ENCODE measurements around the gene SPOCK1. TPM values are rescaled to one million over a fixed set of nuclear protein-coding genes. Genes with fewer than 3 reads are reported as not detected.

The SPOCK1 gene
- total and polyA plus RNA-seq, 4 donors, result 0.07 to 0.18 (median 0.17) TPM; not detected in 1

- TF ChIP-seq, protein P1, sequence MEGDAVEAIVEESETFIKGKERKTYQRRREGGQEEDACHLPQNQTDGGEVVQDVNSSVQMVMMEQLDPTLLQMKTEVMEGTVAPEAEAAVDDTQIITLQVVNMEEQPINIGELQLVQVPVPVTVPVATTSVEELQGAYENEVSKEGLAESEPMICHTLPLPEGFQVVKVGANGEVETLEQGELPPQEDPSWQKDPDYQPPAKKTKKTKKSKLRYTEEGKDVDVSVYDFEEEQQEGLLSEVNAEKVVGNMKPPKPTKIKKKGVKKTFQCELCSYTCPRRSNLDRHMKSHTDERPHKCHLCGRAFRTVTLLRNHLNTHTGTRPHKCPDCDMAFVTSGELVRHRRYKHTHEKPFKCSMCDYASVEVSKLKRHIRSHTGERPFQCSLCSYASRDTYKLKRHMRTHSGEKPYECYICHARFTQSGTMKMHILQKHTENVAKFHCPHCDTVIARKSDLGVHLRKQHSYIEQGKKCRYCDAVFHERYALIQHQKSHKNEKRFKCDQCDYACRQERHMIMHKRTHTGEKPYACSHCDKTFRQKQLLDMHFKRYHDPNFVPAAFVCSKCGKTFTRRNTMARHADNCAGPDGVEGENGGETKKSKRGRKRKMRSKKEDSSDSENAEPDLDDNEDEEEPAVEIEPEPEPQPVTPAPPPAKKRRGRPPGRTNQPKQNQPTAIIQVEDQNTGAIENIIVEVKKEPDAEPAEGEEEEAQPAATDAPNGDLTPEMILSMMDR (IDR thresholded peaks at IDR 0.05; ENCODE audit: low read depth, low read length, missing input control), result no peak
These were observed 66.8 kb downstream of the SPOCK1 start (continued) for GRCh38 chr5:137432376-137432775.

- Histone ChIP-seq H3K27ac (ENCODE audit: low read depth in 1 of 2, low read length in 2 of 2) (no peak overlapping the region), H3K9ac (ENCODE audit: low read depth in 1 of 2, low read length in 2 of 2) (no peak overlapping the region), H3K4me3 (ENCODE audit: low read depth in 1 of 3, low read length in 3 of 3) (no peak overlapping the region), H3K36me3 (ENCODE audit: control insufficient read depth in 4 of 4, insufficient read depth in 3 of 4, low read depth in 1 of 4, low read length in 3 of 4) (no peaks in the 10 kb centered on the region), H3K9me3 (ENCODE audit: control insufficient read depth in 4 of 4, low read length in 3 of 4) (peaks cover 0 to 4% (median 0%) of the 10 kb centered on the region in 4 donors), H3K27me3 (ENCODE audit: control insufficient read depth in 4 of 4, insufficient read depth in 4 of 4, low read length in 3 of 4) (no peaks in the 10 kb centered on the region), H3K4me1 (ENCODE audit: control insufficient read depth in 4 of 4, insufficient read depth in 4 of 4, low read length in 3 of 4) (no peaks in the 10 kb centered on the region)
- no peak for DNase-seq (ENCODE audit: low spot score)
- TF ChIP-seq TAF1 (conservative IDR thresholded peaks at IDR 0.05), result no peak
- no peak for TF ChIP-seq HNF4G (IDR thresholded peaks at IDR 0.05)
- TF ChIP-seq, protein P2, sequence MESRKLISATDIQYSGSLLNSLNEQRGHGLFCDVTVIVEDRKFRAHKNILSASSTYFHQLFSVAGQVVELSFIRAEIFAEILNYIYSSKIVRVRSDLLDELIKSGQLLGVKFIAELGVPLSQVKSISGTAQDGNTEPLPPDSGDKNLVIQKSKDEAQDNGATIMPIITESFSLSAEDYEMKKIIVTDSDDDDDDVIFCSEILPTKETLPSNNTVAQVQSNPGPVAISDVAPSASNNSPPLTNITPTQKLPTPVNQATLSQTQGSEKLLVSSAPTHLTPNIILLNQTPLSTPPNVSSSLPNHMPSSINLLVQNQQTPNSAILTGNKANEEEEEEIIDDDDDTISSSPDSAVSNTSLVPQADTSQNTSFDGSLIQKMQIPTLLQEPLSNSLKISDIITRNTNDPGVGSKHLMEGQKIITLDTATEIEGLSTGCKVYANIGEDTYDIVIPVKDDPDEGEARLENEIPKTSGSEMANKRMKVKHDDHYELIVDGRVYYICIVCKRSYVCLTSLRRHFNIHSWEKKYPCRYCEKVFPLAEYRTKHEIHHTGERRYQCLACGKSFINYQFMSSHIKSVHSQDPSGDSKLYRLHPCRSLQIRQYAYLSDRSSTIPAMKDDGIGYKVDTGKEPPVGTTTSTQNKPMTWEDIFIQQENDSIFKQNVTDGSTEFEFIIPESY (IDR thresholded peaks at IDR 0.05), result no peak
- TF ChIP-seq GABPA (IDR thresholded peaks at IDR 0.05 in 1 of 2, conservative IDR thresholded peaks at IDR 0.05 in 1 of 2), result no peak
- no peak for TF ChIP-seq FOXA2 (IDR thresholded peaks at IDR 0.05)
- TF ChIP-seq YY1 (IDR thresholded peaks at IDR 0.05), result no peak
- TF ChIP-seq EGR1 (IDR thresholded peaks at IDR 0.05; ENCODE audit: low read depth in 2 of 2), result no peak
- no peak for TF ChIP-seq MAX (IDR thresholded peaks at IDR 0.05)
- TF ChIP-seq JUND (IDR thresholded peaks at IDR 0.05), result no peak
- no peak for TF ChIP-seq FOXA1 (IDR thresholded peaks at IDR 0.05)
- WGBS, result 30% methylated on average over 2 of the region's 2 CpGs
These were observed 68.1 kb downstream of the SPOCK1 start for GRCh38 chr5:137431051-137431450.

GRCh38 chr5:137415231-137415681 is 83.9 kb downstream of the SPOCK1 start:
- Histone ChIP-seq H3K27me3 (ENCODE audit: control insufficient read depth in 4 of 4, insufficient read depth in 4 of 4, low read length in 3 of 4) (no peaks in the 10 kb centered on the region), H3K9ac (ENCODE audit: low read depth in 1 of 2, low read length in 2 of 2) (no peak overlapping the region), H3K36me3 (ENCODE audit: control insufficient read depth in 4 of 4, insufficient read depth in 3 of 4, low read depth in 1 of 4, low read length in 3 of 4) (no peaks in the 10 kb centered on the region), H3K27ac (ENCODE audit: low read depth in 1 of 2, low read length in 2 of 2) (no peak overlapping the region), H3K4me1 (ENCODE audit: control insufficient read depth in 4 of 4, insufficient read depth in 4 of 4, low read length in 3 of 4) (no peaks in the 10 kb centered on the region), H3K9me3 (ENCODE audit: control insufficient read depth in 4 of 4, low read length in 3 of 4) (no peaks in the 10 kb centered on the region), H3K4me3 (ENCODE audit: low read depth in 1 of 3, low read length in 3 of 3) (no peak overlapping the region)
- WGBS, result 66% methylated on average over 2 of the region's 2 CpGs
- DNase-seq (ENCODE audit: low spot score), result no peak
- TF ChIP-seq RAD21 (IDR thresholded peaks at IDR 0.05) (no peak), YY1 (IDR thresholded peaks at IDR 0.05) (no peak), HNF4G (IDR thresholded peaks at IDR 0.05) (no peak), SP1 (IDR thresholded peaks at IDR 0.05) (no peak), EGR1 (IDR thresholded peaks at IDR 0.05; ENCODE audit: low read depth in 2 of 2) (no peak), GABPA (IDR thresholded peaks at IDR 0.05 in 1 of 2, conservative IDR thresholded peaks at IDR 0.05 in 1 of 2) (no peak), MAX (IDR thresholded peaks at IDR 0.05) (no peak), HNF4A (conservative IDR thresholded peaks at IDR 0.05) (no peak), RXRA (IDR thresholded peaks at IDR 0.05) (no peak), FOXA2 (IDR thresholded peaks at IDR 0.05) (no peak), NR2F2 (IDR thresholded peaks at IDR 0.05) (no peak), ATF3 (IDR thresholded peaks at IDR 0.05) (no peak), JUND (IDR thresholded peaks at IDR 0.05) (no peak), TAF1 (conservative IDR thresholded peaks at IDR 0.05) (no peak), FOXA1 (IDR thresholded peaks at IDR 0.05) (no peak)
- TF ChIP-seq, protein P2 (IDR thresholded peaks at IDR 0.05), result no peak
- TF ChIP-seq, protein P3, sequence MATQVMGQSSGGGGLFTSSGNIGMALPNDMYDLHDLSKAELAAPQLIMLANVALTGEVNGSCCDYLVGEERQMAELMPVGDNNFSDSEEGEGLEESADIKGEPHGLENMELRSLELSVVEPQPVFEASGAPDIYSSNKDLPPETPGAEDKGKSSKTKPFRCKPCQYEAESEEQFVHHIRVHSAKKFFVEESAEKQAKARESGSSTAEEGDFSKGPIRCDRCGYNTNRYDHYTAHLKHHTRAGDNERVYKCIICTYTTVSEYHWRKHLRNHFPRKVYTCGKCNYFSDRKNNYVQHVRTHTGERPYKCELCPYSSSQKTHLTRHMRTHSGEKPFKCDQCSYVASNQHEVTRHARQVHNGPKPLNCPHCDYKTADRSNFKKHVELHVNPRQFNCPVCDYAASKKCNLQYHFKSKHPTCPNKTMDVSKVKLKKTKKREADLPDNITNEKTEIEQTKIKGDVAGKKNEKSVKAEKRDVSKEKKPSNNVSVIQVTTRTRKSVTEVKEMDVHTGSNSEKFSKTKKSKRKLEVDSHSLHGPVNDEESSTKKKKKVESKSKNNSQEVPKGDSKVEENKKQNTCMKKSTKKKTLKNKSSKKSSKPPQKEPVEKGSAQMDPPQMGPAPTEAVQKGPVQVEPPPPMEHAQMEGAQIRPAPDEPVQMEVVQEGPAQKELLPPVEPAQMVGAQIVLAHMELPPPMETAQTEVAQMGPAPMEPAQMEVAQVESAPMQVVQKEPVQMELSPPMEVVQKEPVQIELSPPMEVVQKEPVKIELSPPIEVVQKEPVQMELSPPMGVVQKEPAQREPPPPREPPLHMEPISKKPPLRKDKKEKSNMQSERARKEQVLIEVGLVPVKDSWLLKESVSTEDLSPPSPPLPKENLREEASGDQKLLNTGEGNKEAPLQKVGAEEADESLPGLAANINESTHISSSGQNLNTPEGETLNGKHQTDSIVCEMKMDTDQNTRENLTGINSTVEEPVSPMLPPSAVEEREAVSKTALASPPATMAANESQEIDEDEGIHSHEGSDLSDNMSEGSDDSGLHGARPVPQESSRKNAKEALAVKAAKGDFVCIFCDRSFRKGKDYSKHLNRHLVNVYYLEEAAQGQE (IDR thresholded peaks at IDR 0.05), result no peak
